ENCODE measurements around the gene SGPP1. TPM values are rescaled to one million over a fixed set of nuclear protein-coding genes. Genes with fewer than 3 reads are reported as not detected.

SGPP1 gene
- total RNA-seq, 4 donors from 2014 or later = 17.7 to 47.6 (median 21.5) TPM

DNA sequence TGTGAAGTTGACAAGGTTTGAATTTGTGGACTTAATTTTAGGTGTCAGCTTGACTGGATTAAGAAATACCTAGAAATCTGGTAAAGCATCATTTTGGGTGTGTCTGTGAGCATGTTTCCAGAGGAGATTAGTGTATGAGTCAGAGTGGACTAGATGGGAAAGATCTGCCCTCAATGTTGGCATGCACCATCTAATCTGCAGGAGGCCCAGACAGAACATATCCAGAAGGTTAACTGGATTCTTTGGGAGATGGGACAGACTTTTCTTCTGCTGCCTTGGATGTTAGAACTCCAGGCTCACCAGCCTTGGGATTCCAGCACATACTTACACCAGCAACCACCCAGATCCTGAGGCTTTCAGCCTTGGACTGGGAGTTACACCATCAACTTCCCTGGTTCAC is 14.1 kb downstream of the SGPP1 start:
- Histone ChIP-seq H3K9me3 (peaks cover 0 to 16% of the 10 kb centered on the region in 2 donors), H3K4me1 (no peaks in the 10 kb centered on the region), H3K27me3 (no peaks in the 10 kb centered on the region), H3K27ac (no peak overlapping the region), H3K36me3 (no peaks in the 10 kb centered on the region), H3K4me3 (no peak overlapping the region)
- TF ChIP-seq, protein P1, sequence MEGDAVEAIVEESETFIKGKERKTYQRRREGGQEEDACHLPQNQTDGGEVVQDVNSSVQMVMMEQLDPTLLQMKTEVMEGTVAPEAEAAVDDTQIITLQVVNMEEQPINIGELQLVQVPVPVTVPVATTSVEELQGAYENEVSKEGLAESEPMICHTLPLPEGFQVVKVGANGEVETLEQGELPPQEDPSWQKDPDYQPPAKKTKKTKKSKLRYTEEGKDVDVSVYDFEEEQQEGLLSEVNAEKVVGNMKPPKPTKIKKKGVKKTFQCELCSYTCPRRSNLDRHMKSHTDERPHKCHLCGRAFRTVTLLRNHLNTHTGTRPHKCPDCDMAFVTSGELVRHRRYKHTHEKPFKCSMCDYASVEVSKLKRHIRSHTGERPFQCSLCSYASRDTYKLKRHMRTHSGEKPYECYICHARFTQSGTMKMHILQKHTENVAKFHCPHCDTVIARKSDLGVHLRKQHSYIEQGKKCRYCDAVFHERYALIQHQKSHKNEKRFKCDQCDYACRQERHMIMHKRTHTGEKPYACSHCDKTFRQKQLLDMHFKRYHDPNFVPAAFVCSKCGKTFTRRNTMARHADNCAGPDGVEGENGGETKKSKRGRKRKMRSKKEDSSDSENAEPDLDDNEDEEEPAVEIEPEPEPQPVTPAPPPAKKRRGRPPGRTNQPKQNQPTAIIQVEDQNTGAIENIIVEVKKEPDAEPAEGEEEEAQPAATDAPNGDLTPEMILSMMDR (IDR thresholded peaks at IDR 0.05) = no peak
- no peak for TF ChIP-seq POLR2A (IDR thresholded peaks at IDR 0.05)
- intact Hi-C loops (cut with DNase I; ENCODE audit: low total_unique reads) = no loop called here
- no peak for DNase-seq

DNA sequence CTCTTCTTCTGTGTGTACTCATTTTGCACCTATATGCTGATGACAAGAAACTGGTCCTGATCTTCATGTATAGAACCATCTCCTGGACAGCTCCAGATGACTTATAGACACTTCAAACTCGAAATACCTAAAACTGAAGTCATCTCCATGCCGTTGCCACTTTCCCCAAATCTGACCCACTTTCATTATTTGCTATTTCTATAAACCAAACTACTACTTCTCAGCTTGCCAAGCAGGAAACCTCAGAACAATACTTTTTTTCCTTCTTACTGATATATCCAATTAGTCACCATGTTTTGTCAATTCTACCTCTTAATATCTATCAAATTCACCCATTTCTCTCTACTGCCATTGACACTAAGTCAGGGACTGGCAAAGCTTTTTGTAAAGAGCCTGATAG is 14.8 kb downstream of the SGPP1 start:
- Histone ChIP-seq H3K36me3 (no peaks in the 10 kb centered on the region), H3K9me3 (peaks cover 0 to 10% of the 10 kb centered on the region in 2 donors), H3K27me3 (no peaks in the 10 kb centered on the region), H3K4me1 (no peaks in the 10 kb centered on the region), H3K4me3 (no peak overlapping the region), H3K27ac (no peak overlapping the region)
- DNase-seq = no peak
- intact Hi-C loops (cut with DNase I; ENCODE audit: low total_unique reads) = no loop called here
- TF ChIP-seq, protein P1 (IDR thresholded peaks at IDR 0.05) = no peak
- no peak for TF ChIP-seq POLR2A (IDR thresholded peaks at IDR 0.05)

DNA sequence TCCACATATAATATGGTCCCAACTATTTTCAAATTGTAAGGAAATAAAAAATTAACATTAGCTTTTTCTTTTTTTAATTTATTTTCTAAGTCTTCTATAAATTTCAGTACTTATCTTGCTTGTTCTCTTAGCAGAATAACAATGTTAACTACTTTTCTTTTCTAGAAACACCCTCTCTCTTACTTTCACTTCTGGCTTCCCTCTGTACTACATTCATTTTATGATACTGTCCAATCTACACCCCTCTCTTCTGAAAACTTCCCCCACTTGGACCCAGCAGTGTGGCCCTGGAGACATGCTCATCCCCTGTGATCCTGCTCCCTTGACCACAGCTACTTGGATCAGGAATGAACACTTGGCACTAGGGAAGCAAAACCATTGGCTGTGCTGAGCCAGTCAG is 15.7 kb downstream of the SGPP1 start:
- DNase-seq = no peak
- H3K27me3 ChIP-seq = no peaks in the 10 kb centered on the region
- peaks cover 0 to under 1% of the 10 kb centered on the region in 2 donors for H3K9me3 ChIP-seq
- H3K4me3 ChIP-seq = no peak overlapping the region
- no peaks in the 10 kb centered on the region for H3K4me1 ChIP-seq
- intact Hi-C loops (cut with DNase I; ENCODE audit: low total_unique reads) = no loop called here
- no peak overlapping the region for H3K27ac ChIP-seq
- TF ChIP-seq, protein P1 (IDR thresholded peaks at IDR 0.05) = no peak
- TF ChIP-seq POLR2A (IDR thresholded peaks at IDR 0.05) = no peak
- no peaks in the 10 kb centered on the region for H3K36me3 ChIP-seq

DNA sequence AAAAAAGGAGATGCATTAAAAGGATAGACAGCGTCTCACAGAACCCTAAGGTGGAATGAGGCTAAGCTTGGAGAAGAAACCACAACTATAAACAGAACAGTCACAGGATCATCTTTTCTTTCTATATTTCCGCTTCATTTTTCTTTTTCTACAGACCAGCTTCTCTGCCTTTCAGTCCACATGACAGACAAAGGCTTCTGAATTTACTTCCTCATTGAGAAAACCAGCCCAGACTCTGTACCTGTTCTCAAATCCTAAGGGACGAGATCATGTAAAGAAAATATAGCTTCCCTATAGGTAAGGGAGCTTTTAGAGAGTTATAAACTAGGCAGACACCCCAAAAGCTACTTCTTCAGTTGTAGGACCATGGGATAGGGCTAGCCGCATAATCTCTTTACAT is 17.4 kb downstream of the SGPP1 start:
- Histone ChIP-seq H3K36me3 (no peaks in the 10 kb centered on the region), H3K4me1 (no peaks in the 10 kb centered on the region), H3K9me3 (no peaks in the 10 kb centered on the region), H3K27me3 (no peaks in the 10 kb centered on the region), H3K27ac (no peak overlapping the region), H3K4me3 (no peak overlapping the region)
- TF ChIP-seq, protein P1 (IDR thresholded peaks at IDR 0.05) = no peak
- no peak for TF ChIP-seq POLR2A (IDR thresholded peaks at IDR 0.05)
- intact Hi-C loops (cut with DNase I; ENCODE audit: low total_unique reads) = no loop called here
- DNase-seq = no peak

DNA sequence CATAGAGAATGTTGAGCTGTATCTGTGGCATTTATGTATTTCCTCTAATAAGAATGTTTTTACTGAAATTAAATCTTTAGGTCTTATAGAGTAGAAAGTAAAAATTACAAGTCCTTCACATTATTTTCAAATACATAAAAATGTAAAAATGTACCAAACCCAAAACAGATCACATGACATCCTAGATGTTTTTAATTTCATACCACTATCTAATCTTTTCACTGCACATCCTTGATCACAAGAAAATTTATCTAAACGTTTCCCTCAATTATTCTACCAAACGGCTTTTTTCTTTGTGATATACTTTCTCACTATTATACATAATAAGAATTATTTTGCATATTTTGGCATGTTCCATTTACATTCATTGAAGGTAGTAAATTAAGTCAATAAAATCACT is 18.3 kb downstream of the SGPP1 start:
- no peaks in the 10 kb centered on the region for H3K27me3 ChIP-seq

DNA sequence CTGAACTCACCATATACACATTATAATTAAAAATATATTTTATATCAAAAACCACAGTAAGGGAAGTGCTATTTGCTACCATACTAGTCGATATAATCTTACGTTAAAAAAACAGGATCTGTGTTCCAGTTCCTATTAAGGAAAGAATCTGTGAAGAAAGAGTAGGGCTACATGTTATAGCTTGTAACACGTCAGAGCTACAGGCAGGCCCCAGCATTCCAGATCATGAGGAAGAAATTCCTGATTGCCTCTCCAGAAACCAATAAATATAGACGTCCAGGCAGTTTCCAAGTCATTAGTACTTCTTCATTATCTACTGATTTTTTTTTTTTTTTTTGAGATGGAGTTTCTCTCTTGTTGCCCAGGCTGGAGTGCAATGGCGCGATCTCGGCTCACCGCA is 20.6 kb downstream of the SGPP1 start:
- no peak for DNase-seq
- intact Hi-C loops (cut with DNase I; ENCODE audit: low total_unique reads) = no loop called here
- H3K4me3 ChIP-seq = no peak overlapping the region
- H3K36me3 ChIP-seq = no peaks in the 10 kb centered on the region
- H3K27me3 ChIP-seq = no peaks in the 10 kb centered on the region
- TF ChIP-seq, protein P1 (IDR thresholded peaks at IDR 0.05) = no peak
- no peak for TF ChIP-seq POLR2A (IDR thresholded peaks at IDR 0.05)
- H3K27ac ChIP-seq = no peak overlapping the region
- no peaks in the 10 kb centered on the region for H3K9me3 ChIP-seq
- no peaks in the 10 kb centered on the region for H3K4me1 ChIP-seq

More for the DNA sequence above, 18.3 kb downstream of the SGPP1 start:
- no peak overlapping the region for H3K4me3 ChIP-seq
- DNase-seq = no peak
- intact Hi-C loops (cut with DNase I; ENCODE audit: low total_unique reads) = no loop called here
- no peak overlapping the region for H3K27ac ChIP-seq
- no peak for TF ChIP-seq POLR2A (IDR thresholded peaks at IDR 0.05)
- H3K36me3 ChIP-seq = no peaks in the 10 kb centered on the region
- H3K9me3 ChIP-seq = no peaks in the 10 kb centered on the region
- no peaks in the 10 kb centered on the region for H3K4me1 ChIP-seq
